HepG2 (cell line): ENCODE results near the gene AQP7. TPM values are rescaled to one million over a fixed set of nuclear protein-coding genes. Genes with fewer than 3 reads are reported as not detected.

ENCODE experiments used
- ARID2 ChIP-seq: sonication (generic); formaldehyde crosslinking; IDR thresholded peaks from 2 replicates; pipeline ENCODE4 v1.8.1; 2022; ENCODE audit warnings: mild to moderate bottlenecking, missing genetic modification reagents, borderline replicate concordance
- CHCHD3 ChIP-seq: sonication (generic); formaldehyde crosslinking; IDR thresholded peaks from 2 replicates; pipeline ENCODE4 v1.8.0; 2022; ENCODE audit warnings: mild to moderate bottlenecking, missing genetic modification reagents, moderate library complexity
- HDAC2 ChIP-seq: sonication (generic); formaldehyde crosslinking; IDR thresholded peaks from 2 replicates; pipeline ENCODE4 v1.4.0; 2020; ENCODE audit warnings: missing genetic modification reagents
- HNF4A ChIP-seq: sonication (generic); formaldehyde crosslinking; IDR thresholded peaks from 2 replicates; pipeline ENCODE4 v1.4.0; 2020; ENCODE audit warnings: missing genetic modification reagents
- JUND ChIP-seq: sonication (generic); formaldehyde crosslinking; IDR thresholded peaks from 2 replicates; pipeline ENCODE4 v1.8.0; 2022; ENCODE audit warnings: mild to moderate bottlenecking, missing genetic modification reagents
- PREB ChIP-seq: sonication (generic); formaldehyde crosslinking; IDR thresholded peaks from 2 replicates; pipeline ENCODE4 v1.4.0; 2020; ENCODE audit warnings: missing genetic modification reagents
- WIZ ChIP-seq: sonication (generic); formaldehyde crosslinking; IDR thresholded peaks from 2 replicates; pipeline ENCODE4 v1.5.1; 2020; ENCODE audit warnings: mild to moderate bottlenecking, missing genetic modification reagents
- ZBTB44 ChIP-seq: sonication (generic); formaldehyde crosslinking; IDR thresholded peaks from 2 replicates; pipeline ENCODE4 v1.4.0; 2020; ENCODE audit warnings: missing genetic modification reagents
- ZNF414 ChIP-seq: sonication (generic); formaldehyde crosslinking; IDR thresholded peaks from 2 replicates; pipeline ENCODE4 v1.5.0; 2020; ENCODE audit warnings: missing genetic modification reagents
- ZNF510 ChIP-seq: sonication (generic); formaldehyde crosslinking; IDR thresholded peaks from 2 replicates; pipeline ENCODE4 v1.4.0; 2020; ENCODE audit warnings: low read depth, mild to moderate bottlenecking, missing genetic modification reagents
- polyA plus RNA-seq, 8 experiments: library from polyadenylated mRNA; depleted of rRNA in 3 of 8; stranded (reverse) in 7 of 8; unstranded in 1 of 8; fragments of >200 nt; fragmentation: Illumina TruSeq in 4 of 8; extraction: Trizol in 4 of 8; gene quantifications; 2 replicates each; pipeline versions ENCODE4 v1.2.1 to v1.2.3, GENCODE V29; 2011 to 2016; ENCODE audit warnings: low read depth in 4 of 8, missing spikeins in 1 of 8, mixed read lengths in 1 of 8; ENCODE audit not compliant: insufficient read depth in 1 of 8
- total RNA-seq, 5 experiments: library from RNA; depleted of rRNA; stranded (reverse); fragments of >200 nt; fragmentation: Illumina TruSeq; extraction: Trizol; gene quantifications; 2 replicates each; pipeline ENCODE4 v1.2.3, GENCODE V29; 2016; ENCODE audit warnings: low read depth in 1 of 5
- TF ChIP-seq, protein P1 (sequence below): conservative IDR thresholded peaks from 2 replicates; pipeline ENCODE4 v1.6.1; 2018; ENCODE audit warnings: missing genetic modification reagents
- TF ChIP-seq, protein P2 (sequence below): sonication (generic); formaldehyde crosslinking; IDR thresholded peaks from 2 replicates; pipeline ENCODE4 v1.5.1; 2020; ENCODE audit warnings: missing genetic modification reagents, mild to moderate bottlenecking, borderline replicate concordance
- TF ChIP-seq, protein P3 (sequence below), 2 experiments: sonication (generic) in 1 of 2; formaldehyde crosslinking in 1 of 2; IDR thresholded peaks; 2 replicates each; pipeline versions ENCODE4 v1.5.1 to v1.6.1; 2011 to 2020; ENCODE audit warnings: borderline replicate concordance in 1 of 2, low read depth in 1 of 2, low read length in 1 of 2, mild to moderate bottlenecking in 1 of 2, missing genetic modification reagents in 1 of 2, moderate library complexity in 1 of 2
- TF ChIP-seq, protein P4 (sequence below): sonication (generic); formaldehyde crosslinking; IDR thresholded peaks from 2 replicates; pipeline ENCODE4 v1.8.1; 2023; ENCODE audit warnings: mild to moderate bottlenecking, inconsistent platforms, moderate library complexity, missing genetic modification reagents, borderline replicate concordance
- TF ChIP-seq, protein P5 (sequence below): sonication (generic); formaldehyde crosslinking; IDR thresholded peaks from 2 replicates; pipeline ENCODE4 v1.5.0; 2020; ENCODE audit warnings: missing genetic modification reagents, mild to moderate bottlenecking, borderline replicate concordance

The AQP7 gene
- total and polyA plus RNA-seq, 2 of the 13 experiments (the other 11 are each of a cell fraction or from before 2014, with no cell fraction given), result 1.9 to 2.1 TPM

DNA sequence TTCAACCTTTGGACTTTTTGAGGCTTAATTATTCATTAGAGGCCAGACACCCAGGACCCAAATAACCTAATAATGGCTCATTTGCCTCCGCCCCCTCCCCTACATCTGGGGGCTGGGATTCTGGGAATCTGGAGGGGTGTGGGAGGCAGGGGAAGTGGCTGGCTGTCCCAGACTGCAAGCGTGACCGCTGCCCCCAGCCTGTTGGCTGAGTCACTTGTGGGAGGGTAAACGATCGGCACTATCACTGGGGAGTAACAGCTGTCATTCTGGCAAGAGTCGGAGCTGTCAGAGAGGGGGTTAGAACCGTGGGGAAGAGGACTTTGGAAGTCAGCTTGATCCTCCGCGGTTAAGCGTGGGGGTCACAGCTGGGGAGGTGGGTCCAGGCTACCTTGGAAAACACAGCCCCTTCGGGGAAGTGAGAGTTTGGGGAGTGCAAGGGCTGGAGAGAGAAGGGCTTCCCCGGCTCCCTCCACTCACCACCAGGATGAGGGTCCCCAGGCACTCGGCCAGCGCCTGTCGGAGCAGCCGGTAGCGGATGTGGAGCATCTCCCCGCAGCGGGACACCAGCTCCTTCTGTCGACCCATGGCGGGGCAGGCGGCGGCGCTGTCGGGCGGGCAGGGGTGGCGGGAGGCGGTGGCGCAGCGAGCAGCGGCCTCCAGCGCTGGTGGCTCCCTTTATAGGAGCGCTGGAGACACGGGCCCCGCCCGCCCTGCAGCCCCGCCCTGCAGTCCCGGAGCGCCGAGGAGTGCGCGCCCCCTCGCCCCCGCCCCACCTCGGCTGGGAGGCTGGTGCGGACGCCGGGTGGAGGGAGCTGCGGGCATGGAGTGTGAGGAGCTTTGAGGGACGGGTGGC, 44.8 kb upstream of the AQP7 start, which contains the start of gene AQP3 (continued):
- TF ChIP-seq ZNF414 (CRISPR knock-in tag) (no peak), CHCHD3 (CRISPR knock-in tag) (no peak), WIZ (CRISPR knock-in tag) (no peak), ZNF510 (CRISPR knock-in tag) (no peak), JUND (CRISPR knock-in tag) (no peak), ARID2 (no peak), PREB (CRISPR knock-in tag) (no peak), HNF4A (CRISPR knock-in tag) (no peak), HDAC2 (CRISPR knock-in tag) (no peak), ZBTB44 (CRISPR knock-in tag) (no peak)
- TF ChIP-seq, protein P1, sequence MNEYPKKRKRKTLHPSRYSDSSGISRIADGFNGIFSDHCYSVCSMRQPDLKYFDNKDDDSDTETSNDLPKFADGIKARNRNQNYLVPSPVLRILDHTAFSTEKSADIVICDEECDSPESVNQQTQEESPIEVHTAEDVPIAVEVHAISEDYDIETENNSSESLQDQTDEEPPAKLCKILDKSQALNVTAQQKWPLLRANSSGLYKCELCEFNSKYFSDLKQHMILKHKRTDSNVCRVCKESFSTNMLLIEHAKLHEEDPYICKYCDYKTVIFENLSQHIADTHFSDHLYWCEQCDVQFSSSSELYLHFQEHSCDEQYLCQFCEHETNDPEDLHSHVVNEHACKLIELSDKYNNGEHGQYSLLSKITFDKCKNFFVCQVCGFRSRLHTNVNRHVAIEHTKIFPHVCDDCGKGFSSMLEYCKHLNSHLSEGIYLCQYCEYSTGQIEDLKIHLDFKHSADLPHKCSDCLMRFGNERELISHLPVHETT, result no peak
- TF ChIP-seq, protein P2, sequence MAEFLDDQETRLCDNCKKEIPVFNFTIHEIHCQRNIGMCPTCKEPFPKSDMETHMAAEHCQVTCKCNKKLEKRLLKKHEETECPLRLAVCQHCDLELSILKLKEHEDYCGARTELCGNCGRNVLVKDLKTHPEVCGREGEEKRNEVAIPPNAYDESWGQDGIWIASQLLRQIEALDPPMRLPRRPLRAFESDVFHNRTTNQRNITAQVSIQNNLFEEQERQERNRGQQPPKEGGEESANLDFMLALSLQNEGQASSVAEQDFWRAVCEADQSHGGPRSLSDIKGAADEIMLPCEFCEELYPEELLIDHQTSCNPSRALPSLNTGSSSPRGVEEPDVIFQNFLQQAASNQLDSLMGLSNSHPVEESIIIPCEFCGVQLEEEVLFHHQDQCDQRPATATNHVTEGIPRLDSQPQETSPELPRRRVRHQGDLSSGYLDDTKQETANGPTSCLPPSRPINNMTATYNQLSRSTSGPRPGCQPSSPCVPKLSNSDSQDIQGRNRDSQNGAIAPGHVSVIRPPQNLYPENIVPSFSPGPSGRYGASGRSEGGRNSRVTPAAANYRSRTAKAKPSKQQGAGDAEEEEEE (CRISPR knock-in tag), result no peak
- TF ChIP-seq, protein P3, sequence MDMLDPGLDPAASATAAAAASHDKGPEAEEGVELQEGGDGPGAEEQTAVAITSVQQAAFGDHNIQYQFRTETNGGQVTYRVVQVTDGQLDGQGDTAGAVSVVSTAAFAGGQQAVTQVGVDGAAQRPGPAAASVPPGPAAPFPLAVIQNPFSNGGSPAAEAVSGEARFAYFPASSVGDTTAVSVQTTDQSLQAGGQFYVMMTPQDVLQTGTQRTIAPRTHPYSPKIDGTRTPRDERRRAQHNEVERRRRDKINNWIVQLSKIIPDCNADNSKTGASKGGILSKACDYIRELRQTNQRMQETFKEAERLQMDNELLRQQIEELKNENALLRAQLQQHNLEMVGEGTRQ (IDR thresholded peaks at IDR 0.05; ENCODE audit: low read depth, low read length), result no peak
- TF ChIP-seq, protein P3 (CRISPR knock-in tag; IDR thresholded peaks at IDR 0.05; ENCODE audit: borderline replicate concordance), result no peak
- TF ChIP-seq, protein P4, sequence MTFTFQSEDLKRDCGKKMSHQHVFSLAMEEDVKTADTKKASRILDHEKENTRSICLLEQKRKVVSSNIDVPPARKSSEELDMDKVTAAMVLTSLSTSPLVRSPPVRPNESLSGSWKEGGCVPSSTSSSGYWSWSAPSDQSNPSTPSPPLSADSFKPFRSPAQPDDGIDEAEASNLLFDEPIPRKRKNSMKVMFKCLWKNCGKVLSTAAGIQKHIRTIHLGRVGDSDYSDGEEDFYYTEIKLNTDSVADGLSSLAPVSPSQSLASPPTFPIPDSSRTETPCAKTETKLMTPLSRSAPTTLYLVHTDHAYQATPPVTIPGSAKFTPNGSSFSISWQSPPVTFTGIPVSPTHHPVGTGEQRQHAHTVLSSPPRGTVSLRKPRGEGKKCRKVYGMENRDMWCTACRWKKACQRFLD (CRISPR knock-in tag), result no peak
- TF ChIP-seq, protein P5, sequence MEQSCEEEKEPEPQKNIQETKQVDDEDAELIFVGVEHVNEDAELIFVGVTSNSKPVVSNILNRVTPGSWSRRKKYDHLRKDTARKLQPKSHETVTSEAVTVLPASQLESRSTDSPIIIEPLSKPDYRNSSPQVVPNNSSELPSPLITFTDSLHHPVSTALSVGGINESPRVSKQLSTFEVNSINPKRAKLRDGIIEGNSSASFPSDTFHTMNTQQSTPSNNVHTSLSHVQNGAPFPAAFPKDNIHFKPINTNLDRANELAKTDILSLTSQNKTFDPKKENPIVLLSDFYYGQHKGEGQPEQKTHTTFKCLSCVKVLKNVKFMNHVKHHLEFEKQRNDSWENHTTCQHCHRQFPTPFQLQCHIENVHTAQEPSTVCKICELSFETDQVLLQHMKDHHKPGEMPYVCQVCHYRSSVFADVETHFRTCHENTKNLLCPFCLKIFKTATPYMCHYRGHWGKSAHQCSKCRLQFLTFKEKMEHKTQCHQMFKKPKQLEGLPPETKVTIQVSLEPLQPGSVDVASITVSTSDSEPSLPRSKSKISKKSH (CRISPR knock-in tag), result no peak
